DMS153 treated with DMSO at 0.1 percent for 48 hours (cell line): Measurements from ENCODE around the gene SNORC.

Source experiments
- DNase-seq: peaks from one replicate; lab custom pipeline; 2025; ENCODE audit not compliant: unreplicated experiment; lab: John Stamatoyannopoulos, UW

SNORC gene

DNA sequence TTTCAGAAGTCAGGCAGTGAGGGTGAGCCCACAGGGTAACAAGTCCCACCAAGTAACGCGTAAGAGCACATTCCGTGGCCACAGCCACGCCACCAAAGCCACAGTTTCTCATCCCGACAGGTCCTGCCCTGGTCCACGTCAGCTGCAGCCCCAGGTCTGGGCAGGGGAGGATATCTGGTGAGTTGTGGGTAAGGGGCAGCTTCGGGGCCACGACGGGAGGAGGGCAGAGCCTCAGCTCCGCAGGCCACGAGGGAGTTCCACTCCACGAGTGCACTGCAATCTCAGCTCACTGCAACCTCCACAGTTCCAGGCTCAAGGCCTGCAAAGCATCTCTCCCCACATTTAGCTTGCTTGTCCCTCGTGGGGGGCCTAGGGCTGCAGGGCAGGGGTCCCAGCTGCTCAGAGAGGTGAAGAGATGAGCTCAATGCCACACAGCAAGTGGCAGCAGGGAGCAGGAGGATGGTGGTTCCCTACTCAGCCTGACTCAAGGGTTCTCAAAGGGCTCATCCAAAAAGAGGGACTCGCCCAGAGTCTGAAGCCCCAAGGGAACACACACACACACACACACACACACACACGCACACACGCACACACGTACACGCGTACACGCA lies 12.5 kb downstream of the SNORC start:
- DNase-seq = no peak

DNA sequence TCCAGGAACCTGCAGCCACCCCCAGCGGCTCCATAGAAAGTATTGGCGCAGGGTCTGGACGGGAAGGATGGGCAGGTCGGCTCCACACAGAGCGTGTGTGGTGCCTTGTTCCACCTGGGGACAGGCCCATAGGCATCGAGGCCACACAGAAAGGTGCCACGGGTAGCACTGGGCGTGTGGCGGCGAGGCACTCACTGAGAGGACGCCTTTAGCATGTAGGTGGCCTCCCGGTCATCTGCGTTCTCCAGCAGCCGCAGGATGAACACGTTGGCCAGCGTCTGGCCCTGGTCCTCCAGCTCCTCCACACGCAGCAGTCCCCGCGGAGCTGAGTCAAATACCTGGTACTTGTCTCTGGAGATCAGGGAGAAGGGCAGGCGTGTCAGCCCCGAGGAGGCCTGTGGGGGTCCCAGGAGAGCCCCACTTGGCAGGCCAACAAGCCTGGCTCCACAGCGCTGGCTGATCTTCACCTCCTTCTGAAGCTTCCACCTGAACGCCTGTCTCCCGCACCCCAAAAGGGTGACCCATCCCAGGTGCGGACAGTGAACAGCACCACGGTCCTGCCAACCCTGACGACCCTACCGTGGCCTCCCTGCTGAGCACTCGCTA lies 13.2 kb downstream of the SNORC start:
- DNase-seq = no peak

DNA sequence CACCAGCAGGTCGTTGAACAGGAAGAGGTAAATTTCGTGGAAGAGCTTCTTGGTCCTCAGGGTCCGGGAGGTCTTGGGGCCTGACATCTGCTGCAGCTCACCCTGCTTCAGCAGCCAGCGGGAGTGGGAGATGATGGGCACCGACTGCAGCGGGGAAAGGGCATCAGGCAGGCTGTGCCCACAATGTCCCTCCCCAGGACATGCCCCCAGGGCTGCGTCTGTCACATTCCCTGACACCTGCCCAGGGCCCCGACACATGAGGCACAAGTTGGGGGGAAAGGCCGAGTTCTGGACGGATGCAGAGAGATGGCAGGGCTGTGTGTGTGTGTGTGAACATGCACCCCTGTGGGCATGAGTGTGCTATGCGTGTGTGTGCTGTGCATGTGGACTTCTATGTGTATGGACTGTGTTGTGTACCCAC lies 13.9 kb downstream of the SNORC start:
- DNase-seq = no peak

DNA sequence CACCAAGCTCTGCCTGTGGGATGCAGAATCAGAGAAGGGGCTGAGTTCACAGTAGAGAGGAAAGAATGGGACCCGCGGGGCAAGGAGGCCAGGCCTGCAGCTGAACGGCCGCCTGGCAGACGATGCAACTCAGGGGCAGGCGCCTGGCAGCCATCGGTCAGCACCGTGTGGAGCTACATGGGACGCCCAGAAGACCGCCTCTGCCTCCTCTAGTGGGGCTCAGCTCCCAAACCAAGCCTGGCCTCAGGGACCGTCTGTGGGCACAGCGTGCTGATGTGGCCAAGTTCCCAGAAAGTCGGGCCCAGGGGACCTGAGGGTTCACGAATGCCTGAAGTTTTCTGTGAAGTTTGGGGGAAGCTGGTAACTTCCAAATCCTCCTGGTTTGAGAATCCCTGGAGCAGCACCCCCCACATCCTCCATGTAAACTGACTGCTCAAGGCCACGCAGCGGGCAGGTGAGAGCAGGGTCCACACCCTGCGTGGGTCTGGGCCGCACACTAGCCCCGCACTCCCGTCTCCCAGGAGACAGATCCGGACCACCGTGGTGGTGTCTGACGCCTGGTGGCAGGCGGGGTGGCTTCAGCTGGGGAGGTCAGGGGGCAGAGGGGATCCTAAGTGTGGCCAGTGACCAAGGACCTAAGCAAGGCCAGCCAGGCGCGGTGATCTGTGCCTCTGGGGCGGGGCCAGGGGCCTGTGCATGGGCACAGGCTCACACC lies 14.6 kb downstream of the SNORC start:
- no peak for DNase-seq

DNA sequence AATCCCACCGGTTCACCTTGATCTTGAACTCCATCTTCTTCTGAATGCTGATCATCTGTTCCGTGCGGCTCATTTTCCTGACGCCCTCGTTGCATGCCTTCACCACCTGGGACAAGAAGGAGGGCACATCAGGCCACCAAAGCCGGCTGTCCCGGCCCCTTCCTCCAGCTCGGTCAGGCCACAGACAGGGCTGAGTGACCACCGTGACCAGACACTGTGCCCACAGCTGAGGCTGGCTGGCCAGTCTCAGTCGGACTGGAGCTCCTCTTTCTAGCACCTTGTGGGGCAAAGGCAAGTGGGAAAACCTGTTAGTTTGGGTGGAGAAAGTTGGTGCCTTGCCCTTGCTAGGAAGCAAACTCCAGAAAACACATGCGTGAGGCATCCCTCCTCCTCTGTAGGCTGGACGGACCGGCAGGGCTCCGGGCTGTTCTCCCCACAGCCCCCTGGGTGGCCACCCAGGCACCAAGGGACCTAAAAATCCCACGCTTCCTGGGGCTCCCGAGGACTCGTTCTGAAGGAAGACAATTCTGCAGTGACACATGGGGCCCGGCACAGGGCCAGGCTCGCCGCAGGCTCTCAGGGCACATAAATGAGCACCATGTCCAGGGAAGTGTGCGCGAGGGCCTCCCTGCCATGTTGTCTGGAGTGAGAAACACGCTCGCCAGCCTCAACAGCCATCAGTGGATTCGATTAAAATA lies 15.3 kb downstream of the SNORC start:
- no peak for DNase-seq

DNA sequence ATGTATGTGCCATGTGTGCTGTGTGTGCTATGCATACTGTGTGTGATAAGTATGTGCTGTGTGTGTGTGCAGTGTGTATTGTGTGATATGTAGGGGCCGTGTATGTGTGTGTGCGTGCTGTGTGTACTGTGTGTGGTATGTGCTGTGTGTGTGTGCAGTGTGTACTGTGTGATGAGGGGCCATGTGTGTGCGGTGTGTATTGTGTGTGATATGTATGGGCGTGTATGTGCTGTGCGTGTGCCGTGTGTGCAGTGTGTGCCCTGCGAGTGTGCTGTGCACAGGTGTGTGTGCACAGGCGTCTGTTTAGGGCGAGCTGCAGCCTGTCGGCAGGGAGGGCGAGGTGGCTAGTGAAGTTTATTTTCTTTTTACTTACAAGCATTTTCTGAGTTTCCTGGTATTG lies 16.1 kb downstream of the SNORC start:
- no peak for DNase-seq

DNA sequence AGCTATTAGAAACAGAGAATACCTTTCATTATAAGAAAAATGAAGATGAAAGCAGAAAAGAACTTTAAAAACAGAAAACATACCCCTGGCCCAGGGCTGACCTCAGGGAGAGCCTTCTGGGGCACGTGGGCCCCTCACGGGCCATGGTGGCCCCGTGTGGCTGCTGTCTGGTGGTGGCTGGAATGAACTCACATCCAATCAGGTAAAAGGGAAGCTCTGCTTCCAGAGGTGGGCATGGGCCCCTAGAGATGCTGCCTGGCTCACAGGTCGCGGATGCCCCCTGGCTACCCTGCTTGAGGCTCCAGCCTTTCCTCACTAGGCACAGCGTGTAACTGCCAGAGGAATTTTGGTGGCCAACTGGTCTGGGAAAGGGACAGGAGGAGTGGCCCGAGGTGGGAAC lies 16.6 kb downstream of the SNORC start:
- no peak for DNase-seq

DNA sequence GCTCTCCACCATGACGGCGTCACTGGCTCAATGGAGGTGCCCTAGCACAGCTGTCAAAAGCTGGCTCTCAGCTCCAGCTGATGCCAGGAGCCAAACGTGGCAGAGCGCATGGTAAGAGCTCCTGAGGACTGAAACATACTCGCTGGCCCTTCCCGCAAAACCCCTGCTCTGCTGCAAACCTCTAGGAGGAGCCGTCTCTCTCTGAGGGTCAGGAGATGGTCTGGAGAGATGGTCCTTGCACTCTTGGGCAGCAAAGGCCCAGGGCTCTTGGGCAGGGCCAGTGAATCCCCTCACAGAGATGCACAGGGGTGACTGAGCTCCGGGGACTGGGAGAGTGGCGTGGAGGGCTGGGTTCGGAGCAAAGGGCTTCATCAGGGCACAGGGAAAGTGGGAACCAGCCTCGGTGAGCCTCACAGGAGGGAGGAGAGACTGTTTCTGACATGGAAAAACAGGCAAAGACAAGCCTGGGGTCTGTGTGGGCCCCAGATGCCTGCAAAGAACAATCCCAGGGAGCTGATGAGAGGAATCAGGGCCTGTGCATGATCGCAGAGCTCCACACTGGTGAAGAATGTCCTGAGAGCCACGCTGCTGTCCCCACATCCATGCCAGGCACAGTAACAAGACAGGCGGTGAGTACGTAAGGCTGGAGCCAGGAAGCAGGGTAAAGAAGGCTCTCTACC lies 17.2 kb downstream of the SNORC start:
- no peak for DNase-seq

DNA sequence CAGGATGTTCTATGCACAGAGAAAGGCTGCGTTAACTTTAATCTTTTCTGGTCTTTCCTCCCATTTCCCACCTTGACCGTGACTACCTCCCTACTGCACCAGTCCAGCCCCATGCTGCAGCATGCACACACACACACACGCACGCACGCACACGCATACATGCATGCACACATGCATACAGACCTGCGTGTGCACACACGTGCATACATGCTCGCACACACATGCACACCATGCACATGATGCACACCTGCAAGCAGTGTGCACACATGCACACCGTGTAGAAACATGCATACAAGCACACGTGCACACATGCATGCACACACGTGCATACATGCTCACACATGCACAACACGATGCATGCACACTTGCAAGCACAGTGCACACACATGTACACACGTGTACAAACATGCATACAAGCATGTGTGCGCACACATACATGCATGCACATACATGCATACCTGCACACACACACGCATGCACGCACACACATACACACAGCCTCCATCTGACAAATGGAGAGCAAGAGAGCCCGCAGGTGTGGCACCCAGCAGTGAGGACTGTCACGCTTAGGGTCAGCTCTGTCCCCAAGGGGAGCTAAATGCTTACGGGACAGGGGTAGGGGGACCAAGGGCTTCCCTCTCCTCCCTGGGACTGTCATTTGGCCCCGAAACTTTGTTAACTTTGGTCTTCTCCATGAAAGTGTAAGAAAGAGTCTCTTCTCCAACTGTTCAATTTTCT lies 18.2 kb downstream of the SNORC start:
- DNase-seq = no peak

DNA sequence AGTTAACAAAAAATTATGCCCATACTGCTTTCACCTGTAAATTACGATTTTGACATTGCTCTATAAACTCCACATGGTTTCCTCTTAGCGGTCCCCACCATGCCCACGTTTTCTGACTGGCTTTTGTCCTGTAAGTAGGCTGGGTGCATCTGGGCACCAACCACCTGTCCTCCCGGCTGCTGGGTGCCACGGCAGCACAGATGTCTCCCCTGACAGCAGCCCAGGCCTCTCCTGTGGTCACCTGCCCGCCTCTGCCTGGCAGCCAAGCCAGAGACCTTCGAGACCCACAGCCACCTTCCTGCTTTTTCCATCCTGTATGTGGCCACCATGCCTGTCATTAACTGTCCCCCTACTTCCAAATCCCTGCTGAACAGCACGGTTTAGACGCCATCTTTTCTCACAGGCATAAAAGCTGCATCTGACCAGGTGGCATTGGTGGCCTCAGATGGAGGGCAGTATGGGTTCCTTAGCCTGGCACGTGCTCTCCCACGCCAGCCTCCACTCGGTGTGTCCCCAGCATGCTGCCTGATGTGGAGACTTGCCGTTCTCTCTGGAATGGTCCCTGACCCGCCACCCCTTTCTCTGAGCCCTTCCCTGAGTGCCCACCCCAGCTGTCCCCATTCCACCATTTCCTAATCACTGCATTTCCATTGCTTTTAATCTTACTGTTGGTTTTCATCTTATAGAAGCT lies 18.9 kb downstream of the SNORC start:
- DNase-seq = no peak

DNA sequence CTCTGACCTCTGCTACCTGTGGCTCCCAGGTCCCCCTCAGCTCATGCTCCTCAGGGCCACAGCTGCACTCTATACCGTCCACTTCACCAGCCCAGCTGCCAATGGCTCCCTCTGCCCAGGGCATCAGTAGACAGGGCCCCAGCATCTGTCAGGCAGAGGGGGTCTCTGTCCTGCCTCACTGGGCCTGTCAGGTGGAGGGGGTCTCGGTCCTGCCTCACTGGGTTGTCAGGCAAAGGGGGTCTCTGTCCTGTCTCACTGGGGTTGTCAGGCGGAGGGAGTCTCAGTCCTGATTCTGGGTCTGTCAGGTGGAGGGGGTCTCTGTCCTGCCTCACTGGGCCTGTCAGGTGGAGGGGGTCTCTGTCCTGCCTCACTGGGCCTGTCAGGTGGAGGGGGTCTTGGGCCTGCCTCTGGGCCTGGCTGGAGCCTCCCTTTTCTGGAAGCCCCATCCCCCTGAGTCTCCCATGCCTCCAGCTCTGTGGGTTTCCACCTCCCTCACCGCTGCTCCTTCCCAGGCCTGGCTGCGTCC lies 19.9 kb downstream of the SNORC start:
- no peak for DNase-seq

DNA sequence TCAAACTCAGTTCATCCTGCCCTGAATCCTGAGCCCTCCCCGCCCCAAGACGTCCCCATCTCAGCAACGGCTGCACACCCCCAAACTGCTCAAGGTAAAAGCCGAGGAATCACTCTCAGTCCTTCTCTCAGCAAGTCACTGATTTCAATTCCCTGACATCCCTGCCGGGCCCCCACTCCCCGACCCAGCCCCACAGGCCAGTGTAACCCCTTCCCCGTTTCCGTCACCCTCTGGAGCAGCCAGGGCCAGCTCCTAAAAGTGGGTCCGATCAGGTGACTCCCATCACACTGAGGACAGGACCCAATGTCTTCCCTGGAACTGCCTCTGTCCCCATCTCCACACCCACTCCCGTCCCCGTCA lies 20.5 kb downstream of the SNORC start:
- no peak for DNase-seq

DNA sequence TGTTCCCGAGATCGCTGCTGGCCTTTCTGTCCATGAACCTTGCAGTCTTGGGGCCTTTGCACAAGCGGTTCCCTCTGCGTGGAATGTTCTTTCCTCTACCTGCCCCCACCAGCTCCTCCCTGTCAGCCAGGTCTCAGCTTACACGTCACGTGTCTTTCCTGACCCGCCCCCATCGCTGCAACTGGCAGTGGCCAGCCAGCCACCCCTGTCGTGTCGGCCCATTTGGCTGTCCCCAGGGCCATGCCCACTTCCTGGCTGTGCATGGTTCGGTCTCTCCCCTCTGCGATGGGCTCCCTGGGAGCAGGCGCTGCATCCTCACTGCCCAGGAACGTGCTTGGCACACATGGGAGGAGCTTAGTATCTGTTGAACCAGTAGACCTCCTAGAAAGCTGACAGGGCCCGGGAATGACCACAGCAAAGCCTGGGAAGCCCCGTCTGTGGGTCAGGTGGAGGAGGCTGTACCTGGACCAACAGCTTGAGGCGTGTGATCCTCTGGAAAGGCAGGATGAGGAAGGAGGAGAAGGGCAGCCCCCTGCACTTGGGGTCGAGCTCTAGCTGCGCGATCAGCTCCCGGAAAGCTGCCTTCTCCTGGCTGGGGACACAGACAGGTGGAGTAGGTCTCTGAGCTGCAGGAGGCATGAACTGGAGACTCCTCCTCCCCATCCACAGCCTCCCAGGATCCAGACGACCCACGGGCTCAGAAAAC lies 21.0 kb downstream of the SNORC start:
- DNase-seq = peak; percentile 74

DNA sequence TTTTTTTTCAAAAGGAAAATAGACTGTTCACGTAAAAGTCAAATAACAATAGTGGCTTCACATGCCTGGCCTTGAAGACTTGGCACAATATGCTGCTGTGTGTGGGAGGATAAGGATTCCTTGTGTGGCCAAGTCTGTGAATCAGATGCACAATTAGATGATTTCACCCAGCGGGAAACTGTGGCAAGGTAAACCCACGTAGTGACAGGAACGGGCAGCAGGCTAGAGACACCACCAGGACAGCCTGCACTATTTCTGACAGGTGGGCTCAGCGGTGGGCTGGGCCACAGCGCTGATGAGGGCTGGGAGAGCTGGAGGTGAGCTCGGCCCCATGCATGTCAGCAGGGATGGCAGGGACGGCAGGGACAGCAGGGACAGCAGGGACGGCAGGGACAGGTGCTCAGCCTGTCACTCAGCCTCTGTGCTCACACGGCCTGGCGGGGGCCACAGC lies 21.6 kb downstream of the SNORC start:
- no peak for DNase-seq

DNA sequence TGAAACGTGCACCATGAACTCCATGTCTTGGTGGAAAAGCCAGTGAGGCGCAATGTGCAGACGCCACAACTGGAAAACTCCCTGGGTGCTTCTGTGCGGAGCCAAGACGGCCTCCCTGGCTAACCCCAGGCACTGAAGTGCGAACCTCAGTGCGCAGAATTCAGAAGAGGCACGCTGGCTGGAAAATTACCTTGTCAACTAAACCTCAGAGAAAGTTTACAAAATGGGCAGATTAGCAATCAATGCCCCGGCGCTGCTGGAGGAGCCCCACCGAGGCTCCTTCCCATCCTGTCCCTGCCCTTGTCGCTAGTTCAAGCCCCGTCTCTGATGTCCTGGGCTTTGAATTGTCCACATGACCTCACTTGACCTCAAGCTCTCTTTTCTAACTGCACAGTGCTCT lies 22.2 kb downstream of the SNORC start:
- no peak for DNase-seq

DNA sequence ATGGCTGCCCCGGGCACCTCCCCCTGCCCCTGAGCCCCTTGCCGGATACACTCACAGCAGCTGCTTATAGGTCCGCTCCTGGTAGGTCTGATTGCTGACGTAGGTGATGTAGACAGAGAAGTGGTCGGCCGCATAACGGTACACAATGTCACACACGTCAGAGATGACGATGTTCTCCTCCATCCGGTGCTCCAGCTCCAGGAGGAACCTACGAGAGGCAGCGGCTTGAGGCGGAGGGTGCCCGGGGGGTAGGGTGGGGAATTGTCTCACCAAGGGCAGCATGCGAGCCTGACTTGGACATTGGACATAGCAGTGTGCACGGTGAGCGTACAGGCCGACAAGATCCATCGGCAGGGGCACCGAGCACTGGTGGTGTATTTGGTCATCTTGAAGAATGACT lies 22.8 kb downstream of the SNORC start:
- no peak for DNase-seq

DNA sequence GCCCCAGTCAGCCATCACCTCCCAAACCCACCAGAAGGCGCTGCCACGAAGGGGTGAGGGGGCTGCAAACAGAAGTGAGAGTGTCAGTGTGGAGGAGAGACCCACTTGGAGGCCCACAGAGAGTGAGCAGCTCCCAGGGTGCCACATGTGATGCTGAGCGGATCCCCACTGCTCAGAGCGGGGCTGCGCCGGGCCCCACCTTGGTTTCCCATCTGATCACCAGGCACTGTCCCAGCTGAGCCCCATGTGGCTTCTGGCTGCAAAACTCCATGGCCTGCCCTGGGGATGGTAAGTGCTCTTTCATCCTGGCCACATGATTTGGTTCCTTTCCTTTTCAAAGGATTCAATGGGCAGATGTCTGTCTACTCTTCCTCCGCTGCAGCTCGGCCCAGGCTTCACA lies 23.8 kb downstream of the SNORC start:
- DNase-seq = no peak

DNA sequence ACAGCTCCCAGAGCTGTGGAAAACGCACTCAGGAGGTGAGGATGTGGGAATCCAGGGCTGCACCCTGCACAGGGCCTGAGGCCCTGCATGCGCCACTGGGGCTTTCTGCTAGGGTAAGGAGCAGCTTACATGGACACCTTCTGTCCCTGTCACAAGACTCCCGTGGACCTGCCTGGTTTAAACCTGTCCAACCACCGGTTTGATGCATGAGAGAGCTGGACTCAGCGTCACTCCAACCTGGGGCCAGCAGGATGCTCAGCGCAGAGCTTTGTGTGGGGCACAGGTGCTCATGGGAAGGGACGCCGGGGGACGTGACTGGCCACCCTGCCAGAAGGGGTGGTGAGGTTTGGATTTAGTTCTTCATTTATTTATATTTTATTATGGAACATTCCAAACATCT lies 24.2 kb downstream of the SNORC start:
- no peak for DNase-seq

DNA sequence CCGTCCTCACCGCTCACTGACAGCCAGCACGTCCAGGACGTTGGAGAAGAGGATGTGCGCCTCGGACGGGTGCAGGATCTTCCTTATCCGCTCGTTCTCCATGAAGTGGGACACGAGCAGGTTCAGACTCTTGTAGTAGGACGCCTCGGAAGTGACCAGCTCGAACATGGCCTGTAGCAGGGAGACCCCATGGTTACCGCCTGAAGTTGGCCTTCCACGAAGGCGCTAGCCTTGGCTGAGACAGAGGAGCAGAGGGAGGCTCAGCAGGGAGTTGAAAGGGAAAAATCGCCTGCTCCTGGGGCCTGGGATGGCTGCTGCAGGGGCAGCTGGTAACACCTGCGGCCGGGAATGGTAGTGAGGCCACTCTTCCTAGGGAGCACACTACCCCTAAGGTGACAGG lies 24.7 kb downstream of the SNORC start:
- no peak for DNase-seq
